ENCODE data around the gene DHX35. TPM values are rescaled to one million over a fixed set of nuclear protein-coding genes. Genes with fewer than 3 reads are reported as not detected.

DHX35 gene
- total and polyA plus RNA-seq, 8 donors = 4.7 to 33.8 (median 8.8) TPM

DNA sequence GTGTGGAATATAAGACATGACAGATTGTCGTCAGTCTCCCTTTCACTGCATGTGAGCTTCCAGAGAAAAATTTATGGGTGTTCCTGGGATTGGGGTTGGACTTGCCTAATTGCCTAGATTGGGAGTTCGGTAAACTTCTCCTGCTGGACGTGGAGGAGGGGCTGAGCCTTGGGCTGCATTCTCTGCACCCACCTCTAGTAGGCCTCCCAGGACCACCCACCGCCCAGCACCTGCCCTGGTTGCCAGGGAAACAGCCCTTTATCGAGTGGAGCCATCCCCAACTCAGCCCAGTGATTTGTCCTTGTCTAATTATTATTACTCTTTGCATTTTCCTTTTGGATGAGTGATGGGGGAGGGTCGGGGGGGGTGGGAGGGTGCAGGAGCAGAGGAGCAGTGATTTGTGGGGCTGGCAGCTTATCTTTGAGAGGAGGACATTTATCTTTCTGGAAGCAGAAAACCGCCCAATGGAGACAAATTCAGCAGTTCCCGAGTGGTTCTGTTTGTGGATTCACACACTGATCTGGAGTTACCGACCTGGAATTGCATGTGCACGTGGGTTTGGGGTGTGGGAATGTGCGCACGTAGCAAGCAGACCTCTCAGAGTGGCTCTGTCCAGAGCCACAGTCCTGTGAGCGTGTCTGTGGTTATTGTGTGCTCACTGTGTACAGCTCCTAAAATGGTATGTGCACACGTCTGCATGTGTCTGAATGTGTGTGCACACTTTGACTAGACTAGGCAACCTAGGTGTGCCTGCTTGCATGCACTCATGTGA, 104.5 kb downstream of the DHX35 start:
- intact Hi-C loops (cut with DNase I; ENCODE audit: low total_unique reads) = no loop called here
- Histone ChIP-seq H3K27me3 (peaks cover 0 to 19% (median 6%) of the 10 kb centered on the region in 3 donors), H3K4me3 (no peak overlapping the region), H3K4me1 (no peaks in the 10 kb centered on the region), H3K9me3 (peaks cover 0 to 12% (median 9%) of the 10 kb centered on the region in 4 donors), H3K27ac (no peak overlapping the region), H3K36me3 (no peaks in the 10 kb centered on the region)
- TF ChIP-seq, protein P1, sequence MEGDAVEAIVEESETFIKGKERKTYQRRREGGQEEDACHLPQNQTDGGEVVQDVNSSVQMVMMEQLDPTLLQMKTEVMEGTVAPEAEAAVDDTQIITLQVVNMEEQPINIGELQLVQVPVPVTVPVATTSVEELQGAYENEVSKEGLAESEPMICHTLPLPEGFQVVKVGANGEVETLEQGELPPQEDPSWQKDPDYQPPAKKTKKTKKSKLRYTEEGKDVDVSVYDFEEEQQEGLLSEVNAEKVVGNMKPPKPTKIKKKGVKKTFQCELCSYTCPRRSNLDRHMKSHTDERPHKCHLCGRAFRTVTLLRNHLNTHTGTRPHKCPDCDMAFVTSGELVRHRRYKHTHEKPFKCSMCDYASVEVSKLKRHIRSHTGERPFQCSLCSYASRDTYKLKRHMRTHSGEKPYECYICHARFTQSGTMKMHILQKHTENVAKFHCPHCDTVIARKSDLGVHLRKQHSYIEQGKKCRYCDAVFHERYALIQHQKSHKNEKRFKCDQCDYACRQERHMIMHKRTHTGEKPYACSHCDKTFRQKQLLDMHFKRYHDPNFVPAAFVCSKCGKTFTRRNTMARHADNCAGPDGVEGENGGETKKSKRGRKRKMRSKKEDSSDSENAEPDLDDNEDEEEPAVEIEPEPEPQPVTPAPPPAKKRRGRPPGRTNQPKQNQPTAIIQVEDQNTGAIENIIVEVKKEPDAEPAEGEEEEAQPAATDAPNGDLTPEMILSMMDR (IDR thresholded peaks at IDR 0.05) = no peak
- TF ChIP-seq EP300 (IDR thresholded peaks at IDR 0.05) = no peak
- no peak for TF ChIP-seq POLR2AphosphoS5 (IDR thresholded peaks at IDR 0.05)
- TF ChIP-seq POLR2A (IDR thresholded peaks at IDR 0.05) = no peak
- no peak for DNase-seq
- WGBS, 5 donors = 38 to 47% (median 38%) methylated on average over 13 to 14 of the region's 14 CpGs

DNA sequence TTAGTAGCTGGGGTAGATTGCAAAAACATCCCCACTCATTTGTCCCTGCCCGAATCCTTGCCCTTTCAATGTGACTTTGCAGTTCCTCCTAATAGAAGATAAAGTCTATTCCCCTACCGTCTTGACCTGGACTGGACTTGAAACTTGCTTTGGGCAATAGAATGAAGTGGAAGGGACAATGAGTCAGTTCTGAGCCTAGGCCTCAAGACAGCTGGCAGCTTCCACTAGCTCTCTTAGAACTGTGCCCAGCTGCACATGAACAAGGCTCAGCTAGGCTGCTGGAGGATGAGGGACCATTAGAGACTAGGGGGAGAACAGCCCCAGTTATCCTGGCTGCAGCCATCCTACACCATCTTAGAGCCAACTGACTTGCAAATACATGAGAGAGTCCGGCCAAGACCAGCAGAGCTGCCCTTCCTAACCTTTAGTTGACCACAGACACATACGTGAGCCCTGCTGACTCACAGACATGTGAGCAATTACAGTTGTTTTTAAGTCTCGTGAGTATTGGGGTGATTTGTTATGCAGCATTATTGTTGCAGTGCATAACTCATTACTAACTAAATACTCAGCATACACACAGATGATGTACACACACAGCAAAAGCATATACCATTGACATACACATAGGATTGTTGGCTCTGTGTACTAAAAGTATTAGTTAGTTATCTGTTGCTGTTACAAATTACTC, 105.5 kb downstream of the DHX35 start:
- no peak for TF ChIP-seq POLR2A (IDR thresholded peaks at IDR 0.05)
- Histone ChIP-seq H3K36me3 (no peaks in the 10 kb centered on the region), H3K27me3 (peaks cover 0 to 29% (median 15%) of the 10 kb centered on the region in 3 donors), H3K4me3 (no peak overlapping the region), H3K9me3 (peaks cover 0 to 12% (median 9%) of the 10 kb centered on the region in 4 donors), H3K4me1 (no peaks in the 10 kb centered on the region), H3K27ac (no peak overlapping the region)
- intact Hi-C loops (cut with DNase I; ENCODE audit: low total_unique reads) = no loop called here
- WGBS, 5 donors = 72 to 85% (median 79%) methylated on average over 5 of the region's 5 CpGs
- DNase-seq = no peak

DNA sequence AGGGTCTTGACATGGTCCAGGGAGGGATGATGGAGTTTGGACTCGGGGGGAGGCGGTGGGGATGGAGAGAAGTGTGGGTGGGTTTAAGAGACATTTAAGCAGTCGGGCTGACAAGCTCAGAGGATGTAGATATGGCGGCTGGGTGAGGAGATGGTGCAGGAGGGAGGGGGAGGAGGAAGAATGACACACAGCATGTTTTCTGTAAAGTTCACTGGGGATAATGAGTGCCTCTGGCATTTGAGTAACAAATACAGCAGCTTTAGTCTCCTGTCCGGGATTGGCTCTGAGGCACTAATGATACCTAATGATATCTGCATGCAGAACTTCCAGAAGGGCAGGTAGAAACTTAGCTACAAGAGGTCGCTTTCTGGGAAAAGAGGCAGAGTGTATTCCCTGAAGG, 107.8 kb downstream of the DHX35 start:
- no peak overlapping the region for H3K4me3 ChIP-seq
- H3K36me3 ChIP-seq = no peaks in the 10 kb centered on the region
- TF ChIP-seq POLR2A (IDR thresholded peaks at IDR 0.05) (no peak), EP300 (IDR thresholded peaks at IDR 0.05) (no peak), POLR2AphosphoS5 (IDR thresholded peaks at IDR 0.05) (no peak)
- TF ChIP-seq, protein P1 (IDR thresholded peaks at IDR 0.05) = no peak
- no peak overlapping the region for H3K27ac ChIP-seq
- H3K27me3 ChIP-seq = peaks cover 0 to 39% (median 25%) of the 10 kb centered on the region in 3 donors
- no peak for DNase-seq
- 44 to 61% (median 55%) methylated on average over 6 of the region's 6 CpGs for WGBS, 5 donors
- H3K4me1 ChIP-seq = no peaks in the 10 kb centered on the region
- intact Hi-C loops (cut with DNase I; ENCODE audit: low total_unique reads) = no loop called here
- H3K9me3 ChIP-seq = peaks cover 0 to 12% (median 9%) of the 10 kb centered on the region in 4 donors

DNA sequence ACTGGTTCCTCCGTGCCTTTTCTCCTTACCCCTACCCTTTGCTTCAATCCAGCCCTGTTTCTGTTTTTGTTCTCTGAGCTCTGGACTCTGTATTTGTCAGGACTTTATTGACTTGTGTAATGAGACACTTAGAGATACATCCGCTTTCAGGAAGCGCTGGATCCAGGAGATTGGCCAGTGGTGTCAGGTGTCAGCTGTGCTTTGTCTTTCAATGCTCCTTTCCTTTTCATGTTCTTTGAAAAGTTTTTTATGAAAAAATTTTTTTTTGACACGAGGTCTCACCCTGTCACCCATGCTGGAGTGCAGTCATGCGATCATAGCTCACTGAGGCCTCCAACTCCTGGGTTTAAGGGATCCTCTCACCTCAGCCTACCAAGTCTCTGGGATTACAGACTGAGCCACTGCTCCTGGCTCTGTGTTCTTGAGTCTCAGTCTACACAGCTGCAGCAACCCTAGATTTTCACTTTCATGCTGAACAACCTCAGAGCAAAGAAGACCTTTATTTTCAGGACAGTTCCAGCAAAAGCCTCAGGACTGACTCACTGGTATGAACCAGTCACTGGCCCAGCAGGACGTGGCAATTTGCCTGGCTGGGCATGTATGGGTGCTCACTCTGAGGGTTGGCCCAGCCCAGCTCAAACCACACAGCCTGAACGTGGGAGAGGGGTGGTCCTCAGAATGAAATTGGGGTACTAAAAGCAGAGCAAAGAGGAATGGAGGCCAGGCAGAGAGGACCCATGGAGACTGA, 108.5 kb downstream of the DHX35 start:
- Histone ChIP-seq H3K4me3 (no peak overlapping the region), H3K4me1 (no peaks in the 10 kb centered on the region), H3K36me3 (no peaks in the 10 kb centered on the region), H3K9me3 (peaks cover 0 to 12% (median 9%) of the 10 kb centered on the region in 4 donors), H3K27me3 (peaks cover 0 to 42% (median 25%) of the 10 kb centered on the region in 3 donors), H3K27ac (no peak overlapping the region)
- no peak for DNase-seq
- intact Hi-C loops (cut with DNase I; ENCODE audit: low total_unique reads) = no loop called here
- TF ChIP-seq EP300 (IDR thresholded peaks at IDR 0.05) (no peak), POLR2A (IDR thresholded peaks at IDR 0.05) (no peak), POLR2AphosphoS5 (IDR thresholded peaks at IDR 0.05) (no peak)
- TF ChIP-seq, protein P1 (IDR thresholded peaks at IDR 0.05) = no peak
- WGBS, 5 donors = 56 to 78% (median 67%) methylated on average over 7 of the region's 7 CpGs

Data from stomach (tissue), 9 donors.